ENCODE results near the gene PET100.

Gene PET100

DNA sequence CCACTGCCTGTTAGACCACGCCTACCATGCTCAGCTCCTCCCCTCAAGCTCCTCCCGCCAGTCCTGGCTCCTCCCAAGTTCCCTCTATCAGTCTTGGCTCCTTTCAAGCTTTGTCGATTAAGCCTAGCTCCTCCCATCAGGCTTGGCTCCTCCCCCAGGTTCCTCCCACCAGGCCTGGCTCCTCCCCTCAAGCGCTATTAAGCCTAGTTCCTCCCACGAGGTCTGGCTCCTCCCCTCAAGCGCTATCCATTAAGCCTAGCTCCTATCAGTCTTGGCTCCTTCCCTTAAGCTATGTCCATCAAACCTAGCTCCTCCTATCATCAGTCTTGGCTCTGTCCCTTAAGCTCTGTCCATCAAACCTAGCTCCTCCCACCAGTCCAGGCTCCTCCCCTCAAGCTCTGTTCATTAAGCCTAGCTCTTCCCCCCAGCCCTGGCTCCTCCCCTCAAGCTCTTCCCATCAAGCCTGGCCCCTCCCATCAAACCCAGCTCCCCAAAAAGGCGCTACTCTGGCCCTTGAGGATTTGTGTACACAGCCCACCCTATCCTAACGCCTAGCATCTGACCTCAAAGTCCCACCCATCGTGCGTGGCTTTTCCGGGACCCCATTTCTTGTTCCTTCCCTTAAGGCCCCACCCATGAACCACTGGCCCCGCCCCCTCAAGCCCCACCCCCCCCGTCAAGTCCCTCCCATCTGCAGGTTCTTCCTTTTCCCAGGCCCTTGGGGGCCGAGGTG lies 23.9 kb upstream of the PET100 start:
- TF ChIP-seq, protein P1, sequence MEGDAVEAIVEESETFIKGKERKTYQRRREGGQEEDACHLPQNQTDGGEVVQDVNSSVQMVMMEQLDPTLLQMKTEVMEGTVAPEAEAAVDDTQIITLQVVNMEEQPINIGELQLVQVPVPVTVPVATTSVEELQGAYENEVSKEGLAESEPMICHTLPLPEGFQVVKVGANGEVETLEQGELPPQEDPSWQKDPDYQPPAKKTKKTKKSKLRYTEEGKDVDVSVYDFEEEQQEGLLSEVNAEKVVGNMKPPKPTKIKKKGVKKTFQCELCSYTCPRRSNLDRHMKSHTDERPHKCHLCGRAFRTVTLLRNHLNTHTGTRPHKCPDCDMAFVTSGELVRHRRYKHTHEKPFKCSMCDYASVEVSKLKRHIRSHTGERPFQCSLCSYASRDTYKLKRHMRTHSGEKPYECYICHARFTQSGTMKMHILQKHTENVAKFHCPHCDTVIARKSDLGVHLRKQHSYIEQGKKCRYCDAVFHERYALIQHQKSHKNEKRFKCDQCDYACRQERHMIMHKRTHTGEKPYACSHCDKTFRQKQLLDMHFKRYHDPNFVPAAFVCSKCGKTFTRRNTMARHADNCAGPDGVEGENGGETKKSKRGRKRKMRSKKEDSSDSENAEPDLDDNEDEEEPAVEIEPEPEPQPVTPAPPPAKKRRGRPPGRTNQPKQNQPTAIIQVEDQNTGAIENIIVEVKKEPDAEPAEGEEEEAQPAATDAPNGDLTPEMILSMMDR (IDR thresholded peaks at IDR 0.05) = no peak
- no peaks in the 10 kb centered on the region for H3K36me3 ChIP-seq (ENCODE audit: control insufficient read depth, insufficient read depth, low read length)

DNA sequence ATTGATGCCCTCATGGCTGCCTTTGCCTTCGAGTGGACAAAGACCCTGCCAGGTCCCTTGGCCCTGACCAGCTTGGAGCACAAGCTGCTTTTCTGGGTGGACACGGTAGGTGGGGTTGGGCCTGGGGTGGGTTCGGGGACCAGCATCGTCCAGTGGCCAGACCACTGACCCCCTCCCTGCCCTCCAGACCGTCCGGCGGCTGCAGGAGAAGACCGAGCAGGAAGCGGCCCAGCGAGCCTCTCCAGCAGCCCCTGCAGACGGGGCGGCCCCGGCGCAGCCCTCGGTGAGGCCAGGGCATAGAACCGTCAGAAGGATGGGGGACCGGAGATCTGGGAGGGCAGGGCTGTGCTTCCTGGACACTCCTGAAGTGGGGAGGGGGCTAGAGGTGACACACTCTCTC lies 23.3 kb upstream of the PET100 start:
- no peak overlapping the region for H3K9ac ChIP-seq
- H3K4me1 ChIP-seq = peaks cover 6% of the 10 kb centered on the region
- H3K36me3 ChIP-seq (ENCODE audit: control insufficient read depth, insufficient read depth, low read length) = no peaks in the 10 kb centered on the region
- no peak overlapping the region for H3K4me2 ChIP-seq (ENCODE audit: low read length)
- no peaks in the 10 kb centered on the region for H3K27me3 ChIP-seq (ENCODE audit: control insufficient read depth, insufficient read depth, low read length)
- H3K27ac ChIP-seq = no peak overlapping the region
- H3K79me2 ChIP-seq = no peaks in the 10 kb centered on the region
- TF ChIP-seq, protein P1 (IDR thresholded peaks at IDR 0.05) = no peak
- no peak overlapping the region for H3K4me3 ChIP-seq (ENCODE audit: low read depth, low read length)
- no peak overlapping the region for H2AFZ ChIP-seq
- H3K9me3 ChIP-seq (ENCODE audit: control insufficient read depth, low read length) = no peaks in the 10 kb centered on the region

More for the DNA sequence above, 23.9 kb upstream of the PET100 start:
- Histone ChIP-seq H2AFZ (no peak overlapping the region), H3K4me2 (ENCODE audit: low read length) (no peak overlapping the region), H3K4me3 (ENCODE audit: low read depth, low read length) (no peak overlapping the region), H3K4me1 (peaks cover 6% of the 10 kb centered on the region), H3K79me2 (no peaks in the 10 kb centered on the region), H3K9ac (no peak overlapping the region), H3K27ac (no peak overlapping the region), H3K27me3 (ENCODE audit: control insufficient read depth, insufficient read depth, low read length) (no peaks in the 10 kb centered on the region), H3K9me3 (ENCODE audit: control insufficient read depth, low read length) (no peaks in the 10 kb centered on the region)

DNA sequence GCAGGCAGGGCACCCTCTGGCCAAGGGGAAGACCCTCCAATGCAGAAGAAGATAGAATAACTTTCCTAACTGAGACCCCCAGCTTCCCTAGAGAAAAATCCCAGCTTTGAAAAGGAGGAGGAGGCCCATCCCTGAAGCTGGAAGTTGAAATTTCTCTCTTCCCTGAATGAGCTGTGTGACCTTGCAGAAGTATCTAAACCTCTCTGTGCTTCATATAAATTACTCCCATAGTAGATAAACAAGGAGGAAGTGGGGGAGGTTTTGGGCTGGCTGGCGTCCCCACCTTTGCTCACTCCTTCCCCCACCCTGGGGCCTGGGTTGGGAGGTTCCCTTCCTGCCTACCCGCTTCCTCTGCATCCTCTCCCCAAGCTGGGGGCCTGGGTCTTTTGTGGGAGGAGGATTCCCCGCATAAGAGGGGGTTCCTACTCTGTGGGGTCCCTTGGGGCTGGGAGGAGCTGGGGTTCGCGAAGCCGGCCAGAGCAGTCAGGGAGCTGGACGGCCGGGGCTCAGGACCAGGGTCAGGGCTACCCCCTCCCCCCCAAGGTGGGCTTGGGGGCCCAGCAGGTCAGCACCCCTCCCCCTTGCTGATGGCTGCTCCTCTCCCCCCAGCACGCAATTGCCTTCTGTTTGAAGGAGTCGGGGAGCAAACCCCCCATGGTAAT lies 22.2 kb upstream of the PET100 start:
- H3K4me2 ChIP-seq (ENCODE audit: low read length) = no peak overlapping the region
- no peak overlapping the region for H3K9ac ChIP-seq
- H3K9me3 ChIP-seq (ENCODE audit: control insufficient read depth, low read length) = no peaks in the 10 kb centered on the region
- no peak overlapping the region for H2AFZ ChIP-seq
- H3K27ac ChIP-seq = no peak overlapping the region
- TF ChIP-seq, protein P1 (IDR thresholded peaks at IDR 0.05) = no peak
- no peaks in the 10 kb centered on the region for H3K36me3 ChIP-seq (ENCODE audit: control insufficient read depth, insufficient read depth, low read length)
- peaks cover under 1% of the 10 kb centered on the region for H3K4me1 ChIP-seq
- H3K4me3 ChIP-seq (ENCODE audit: low read depth, low read length) = no peak overlapping the region
- H3K79me2 ChIP-seq = no peaks in the 10 kb centered on the region
- H3K27me3 ChIP-seq (ENCODE audit: control insufficient read depth, insufficient read depth, low read length) = no peaks in the 10 kb centered on the region

DNA sequence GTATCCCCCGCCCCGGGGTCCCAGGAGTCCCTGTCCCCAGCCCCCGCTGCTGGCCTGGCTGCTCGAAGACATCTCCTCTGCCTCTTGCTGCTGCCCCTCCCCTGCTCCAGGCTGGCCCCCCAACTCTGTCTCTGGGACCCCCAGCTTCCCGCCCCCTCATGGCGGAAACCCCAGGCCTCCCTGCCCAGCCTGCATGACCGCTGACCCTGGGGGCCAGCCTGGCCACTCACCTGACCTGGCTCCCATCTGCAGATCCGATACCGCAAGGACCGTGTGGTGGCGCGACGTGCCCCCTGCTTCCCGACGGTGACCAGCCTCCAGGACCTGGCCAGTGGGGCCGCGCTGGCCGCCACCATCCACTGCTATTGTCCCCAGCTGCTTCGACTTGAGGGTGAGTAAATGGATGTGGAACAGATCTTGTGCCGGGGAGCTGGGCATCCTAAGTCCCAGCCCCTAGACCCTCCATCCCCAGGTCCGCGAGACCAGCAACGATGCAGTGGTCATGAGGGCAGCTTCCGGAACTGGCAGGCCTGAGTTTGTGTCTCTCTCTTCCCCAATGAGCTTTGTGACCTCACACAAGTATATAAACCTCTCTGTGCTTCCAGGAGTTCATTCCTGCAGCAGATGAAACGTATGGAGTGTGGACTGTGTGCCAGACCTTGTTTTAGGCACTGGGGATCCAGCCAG lies 21.6 kb upstream of the PET100 start:
- no peaks in the 10 kb centered on the region for H3K36me3 ChIP-seq (ENCODE audit: control insufficient read depth, insufficient read depth, low read length)
- TF ChIP-seq, protein P1 (IDR thresholded peaks at IDR 0.05) = no peak
- no peak overlapping the region for H3K4me2 ChIP-seq (ENCODE audit: low read length)
- H3K9ac ChIP-seq = no peak overlapping the region
- H2AFZ ChIP-seq = no peak overlapping the region
- no peaks in the 10 kb centered on the region for H3K27me3 ChIP-seq (ENCODE audit: control insufficient read depth, insufficient read depth, low read length)
- H3K4me1 ChIP-seq = no peaks in the 10 kb centered on the region
- no peaks in the 10 kb centered on the region for H3K9me3 ChIP-seq (ENCODE audit: control insufficient read depth, low read length)
- H3K79me2 ChIP-seq = no peaks in the 10 kb centered on the region
- H3K4me3 ChIP-seq (ENCODE audit: low read depth, low read length) = no peak overlapping the region
- H3K27ac ChIP-seq = no peak overlapping the region
